ENCODE measurements around the gene ELP1. TPM values are rescaled to one million over a fixed set of nuclear protein-coding genes. Genes with fewer than 3 reads are reported as not detected.

ELP1 gene
- total RNA-seq, 2 experiments from 2014 or later = 32.3 to 37.6 TPM

DNA sequence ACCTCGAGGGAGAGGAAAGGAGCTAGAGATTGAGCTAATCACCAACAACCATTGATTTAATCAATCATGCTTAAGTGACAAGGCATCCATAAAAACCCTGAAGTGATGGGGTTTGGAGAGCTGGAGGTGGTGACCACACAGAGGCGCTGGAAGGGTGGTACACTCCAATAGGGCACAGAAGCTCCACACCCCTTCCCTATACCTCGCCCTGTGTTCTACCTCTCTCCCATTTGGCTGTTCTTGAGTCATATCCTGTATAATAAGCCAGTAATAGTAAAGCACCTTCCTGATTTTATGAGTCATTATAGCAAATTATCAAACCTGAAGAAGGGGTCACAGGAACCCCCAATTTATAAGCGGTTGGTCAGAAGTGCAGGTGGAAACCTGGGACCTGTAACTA lies 96.4 kb downstream of the ELP1 start:
- H3K27ac Mint-ChIP-seq = no peak overlapping the region
- peaks cover 8% of the 10 kb centered on the region for H3K4me1 Mint-ChIP-seq
- no peaks in the 10 kb centered on the region for H3K36me3 Mint-ChIP-seq
- no peaks in the 10 kb centered on the region for H3K27me3 Mint-ChIP-seq
- H3K9me3 Mint-ChIP-seq = no peaks in the 10 kb centered on the region
- H3K4me3 Mint-ChIP-seq = no peak overlapping the region
- DNase-seq = no peak

DNA sequence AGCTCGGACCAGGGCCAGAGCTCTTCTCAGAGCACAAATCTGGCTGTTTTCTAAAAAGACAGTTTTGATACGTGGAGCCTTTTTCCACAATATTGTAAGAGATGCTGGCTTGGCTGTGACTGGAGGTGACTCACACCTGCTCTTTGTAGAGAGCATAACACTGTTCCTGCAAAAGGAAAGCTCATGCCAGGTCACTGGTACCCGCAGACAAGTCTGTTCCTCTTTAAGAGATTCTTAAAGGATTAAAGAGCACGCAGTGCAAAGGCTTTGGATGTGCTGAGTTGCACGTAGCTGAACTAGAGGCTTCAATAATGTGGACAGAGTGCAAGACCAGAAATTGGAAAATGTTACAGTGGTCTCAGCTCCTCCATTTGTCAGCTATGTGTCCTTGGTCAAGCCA lies 97.1 kb downstream of the ELP1 start:
- Mint-ChIP-seq H3K27me3 (no peaks in the 10 kb centered on the region), H3K4me1 (peaks cover 5% of the 10 kb centered on the region), H3K27ac (no peak overlapping the region), H3K9me3 (no peaks in the 10 kb centered on the region), H3K4me3 (no peak overlapping the region), H3K36me3 (no peaks in the 10 kb centered on the region)
- no peak for DNase-seq

GRCh38 chr9:108836319-108836718 lies 97.6 kb downstream of the ELP1 start:
- Mint-ChIP-seq H3K36me3 (no peaks in the 10 kb centered on the region), H3K4me1 (peaks cover 5% of the 10 kb centered on the region), H3K9me3 (no peaks in the 10 kb centered on the region), H3K4me3 (no peak overlapping the region), H3K27ac (no peak overlapping the region), H3K27me3 (no peaks in the 10 kb centered on the region)
- DNase-seq = no peak

DNA sequence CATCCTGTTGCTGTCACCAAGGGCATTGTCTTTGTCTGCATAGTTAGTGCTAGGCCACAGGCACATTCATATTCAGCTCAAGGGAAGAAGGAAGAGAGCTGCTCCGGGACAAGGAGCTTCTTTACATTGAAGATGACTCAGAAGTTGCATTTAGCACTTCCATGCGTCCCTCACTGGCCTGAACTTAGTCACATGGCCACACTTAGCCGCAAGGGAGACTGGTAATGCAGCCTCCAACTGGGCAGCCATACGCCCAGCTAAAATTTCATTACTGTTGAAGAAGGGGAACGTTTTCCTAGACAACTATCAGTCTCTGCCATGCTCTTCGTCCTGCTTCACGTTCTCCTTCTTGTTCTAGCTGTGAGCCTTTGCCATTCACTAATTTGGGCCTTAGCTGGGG lies 98.1 kb downstream of the ELP1 start:
- Mint-ChIP-seq H3K4me3 (no peak overlapping the region), H3K36me3 (no peaks in the 10 kb centered on the region), H3K9me3 (no peaks in the 10 kb centered on the region), H3K4me1 (peaks cover 5% of the 10 kb centered on the region), H3K27ac (no peak overlapping the region), H3K27me3 (no peaks in the 10 kb centered on the region)
- DNase-seq = no peak

GRCh38 chr9:108834959-108835665 lies 98.8 kb downstream of the ELP1 start:
- DNase-seq = no peak

DNA sequence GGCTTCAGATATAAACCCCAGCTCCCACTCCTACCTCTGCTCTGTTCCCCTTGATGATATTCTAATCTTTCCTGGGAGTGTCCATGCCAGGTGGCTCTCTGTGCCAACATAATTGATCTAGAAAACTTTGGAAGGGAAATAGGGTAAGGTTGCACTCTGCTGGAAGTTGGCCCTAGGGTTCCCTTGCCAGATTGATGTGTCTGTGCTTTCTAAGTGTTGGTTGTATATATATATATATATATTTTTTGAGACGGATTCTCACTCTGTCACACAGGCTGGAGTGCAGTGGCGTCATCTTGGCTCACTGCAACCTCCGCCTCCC lies 101.8 kb downstream of the ELP1 start:
- Mint-ChIP-seq H3K9me3 (no peaks in the 10 kb centered on the region), H3K4me3 (no peak overlapping the region), H3K27me3 (peaks cover 9% of the 10 kb centered on the region), H3K36me3 (no peaks in the 10 kb centered on the region), H3K4me1 (peaks cover 10% of the 10 kb centered on the region), H3K27ac (no peak overlapping the region)
- no peak for DNase-seq

More at GRCh38 chr9:108834959-108835665, 98.8 kb downstream of the ELP1 start:
- no peak overlapping the region for H3K27ac Mint-ChIP-seq
- peaks cover 10% of the 10 kb centered on the region for H3K4me1 Mint-ChIP-seq
- no peak overlapping the region for H3K4me3 Mint-ChIP-seq
- H3K9me3 Mint-ChIP-seq = no peaks in the 10 kb centered on the region
- H3K27me3 Mint-ChIP-seq = peaks cover 3% of the 10 kb centered on the region
- H3K36me3 Mint-ChIP-seq = no peaks in the 10 kb centered on the region

GRCh38 chr9:108831496-108832178 lies 102.3 kb downstream of the ELP1 start:
- DNase-seq = no peak
- Mint-ChIP-seq H3K4me3 (no peak overlapping the region), H3K27me3 (peaks cover 10% of the 10 kb centered on the region), H3K36me3 (no peaks in the 10 kb centered on the region), H3K27ac (no peak overlapping the region), H3K9me3 (no peaks in the 10 kb centered on the region), H3K4me1 (peaks cover 10% of the 10 kb centered on the region)

DNA sequence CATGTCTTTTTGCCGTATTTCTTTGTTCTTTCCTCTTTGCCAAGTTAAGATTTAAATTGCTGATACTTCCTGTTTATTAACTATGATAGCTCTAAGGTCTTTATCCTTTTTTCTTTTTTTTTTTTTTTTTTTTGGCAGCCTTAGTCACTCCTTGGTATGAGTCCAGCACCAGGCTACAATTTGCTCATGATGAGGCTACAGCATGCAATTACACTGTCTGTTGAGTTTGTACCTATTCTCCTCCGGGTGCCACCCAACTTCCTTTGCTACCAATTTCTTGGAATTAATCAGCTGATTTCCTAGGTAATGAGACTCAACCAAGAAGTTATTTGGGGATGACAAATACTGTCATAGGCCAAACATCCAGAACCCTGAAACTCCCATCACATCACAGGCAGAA lies 103.7 kb downstream of the ELP1 start:
- H3K4me3 Mint-ChIP-seq = no peak overlapping the region

GRCh38 chr9:108823829-108824228 lies 110.1 kb downstream of the ELP1 start:
- no peak for DNase-seq
- Mint-ChIP-seq H3K27ac (no peak overlapping the region), H3K36me3 (peaks cover 3% of the 10 kb centered on the region), H3K27me3 (peaks cover 22% of the 10 kb centered on the region), H3K9me3 (peaks cover 20% of the 10 kb centered on the region), H3K4me1 (no peaks in the 10 kb centered on the region), H3K4me3 (no peak overlapping the region)

More for the DNA sequence above, 103.7 kb downstream of the ELP1 start:
- no peak overlapping the region for H3K27ac Mint-ChIP-seq
- H3K4me1 Mint-ChIP-seq = peaks cover 8% of the 10 kb centered on the region
- H3K9me3 Mint-ChIP-seq = no peaks in the 10 kb centered on the region
- no peaks in the 10 kb centered on the region for H3K36me3 Mint-ChIP-seq
- peaks cover 23% of the 10 kb centered on the region for H3K27me3 Mint-ChIP-seq
- DNase-seq = no peak

Other genes with a start within 250 kb of the ELP1 start
- gene ACTL7B, start 78.1 kb downstream of the ELP1 start, total RNA-seq = not detected
- gene ACTL7A, start 71.9 kb downstream of the ELP1 start, total RNA-seq = not detected
- 10 to 100 TPM; 12.3 to 12.5 TPM for gene ABITRAM, start 276 bp upstream of the ELP1 start, total RNA-seq
- 10 to 100 TPM; 20.9 to 22.4 TPM for gene CTNNAL1, start 79.4 kb upstream of the ELP1 start, total RNA-seq
- 10 to 100 TPM; 30.4 to 32.7 TPM for gene TMEM245, start 185.8 kb upstream of the ELP1 start, total RNA-seq
- not detected for gene FRRS1L, start 233.1 kb upstream of the ELP1 start, total RNA-seq